ENCODE measurements around the gene NUP210L.

GRCh38 chr1:154081386-154082126 lies 73.3 kb downstream of the NUP210L start:
- TF ChIP-seq, protein P1, sequence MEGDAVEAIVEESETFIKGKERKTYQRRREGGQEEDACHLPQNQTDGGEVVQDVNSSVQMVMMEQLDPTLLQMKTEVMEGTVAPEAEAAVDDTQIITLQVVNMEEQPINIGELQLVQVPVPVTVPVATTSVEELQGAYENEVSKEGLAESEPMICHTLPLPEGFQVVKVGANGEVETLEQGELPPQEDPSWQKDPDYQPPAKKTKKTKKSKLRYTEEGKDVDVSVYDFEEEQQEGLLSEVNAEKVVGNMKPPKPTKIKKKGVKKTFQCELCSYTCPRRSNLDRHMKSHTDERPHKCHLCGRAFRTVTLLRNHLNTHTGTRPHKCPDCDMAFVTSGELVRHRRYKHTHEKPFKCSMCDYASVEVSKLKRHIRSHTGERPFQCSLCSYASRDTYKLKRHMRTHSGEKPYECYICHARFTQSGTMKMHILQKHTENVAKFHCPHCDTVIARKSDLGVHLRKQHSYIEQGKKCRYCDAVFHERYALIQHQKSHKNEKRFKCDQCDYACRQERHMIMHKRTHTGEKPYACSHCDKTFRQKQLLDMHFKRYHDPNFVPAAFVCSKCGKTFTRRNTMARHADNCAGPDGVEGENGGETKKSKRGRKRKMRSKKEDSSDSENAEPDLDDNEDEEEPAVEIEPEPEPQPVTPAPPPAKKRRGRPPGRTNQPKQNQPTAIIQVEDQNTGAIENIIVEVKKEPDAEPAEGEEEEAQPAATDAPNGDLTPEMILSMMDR (IDR thresholded peaks at IDR 0.05; ENCODE audit: insufficient read depth, low read depth, low read length), result no peak
- TF ChIP-seq EZH2 (IDR thresholded peaks at IDR 0.05; ENCODE audit: insufficient read depth, low read length), result no peak
